Lung (tissue), 12 donors: ENCODE results near the gene CREB5. TPM values are rescaled to one million over a fixed set of nuclear protein-coding genes. Genes with fewer than 3 reads are reported as not detected.

Experiments used
- ATAC-seq: fragments of 200-7000 bp; cut with Tn5 transposase; one replicate; pipeline ENCODE4 v1.9.1; 2020; ENCODE audit warnings: moderate number of reproducible peaks; ENCODE audit not compliant: insufficient read depth, low FRiP score
- DNase-seq, 3 donors: peaks; one replicate each; pipeline ENCODE4 v3.0.0-alpha.2; 2013 to 2017
- H3K27ac ChIP-seq, 2 donors: one replicate each; pipeline ENCODE4 v1.5.1; 2013; ENCODE audit warnings: mild to moderate bottlenecking in 2 of 2, moderate library complexity in 2 of 2, control low read depth in 1 of 2, inconsistent platforms in 1 of 2, low read depth in 1 of 2, low read length in 1 of 2
- H3K27me3 ChIP-seq, 3 donors: one replicate each; pipeline ENCODE4 v1.5.1; 2013; ENCODE audit warnings: low read length in 2 of 3; ENCODE audit not compliant: control insufficient read depth in 3 of 3, insufficient read depth in 3 of 3
- H3K36me3 ChIP-seq, 4 donors: one replicate each; pipeline ENCODE4 v1.5.1; 2013; ENCODE audit warnings: low read length in 4 of 4, mild to moderate bottlenecking in 1 of 4, moderate library complexity in 1 of 4; ENCODE audit not compliant: control insufficient read depth in 4 of 4, insufficient read depth in 4 of 4
- H3K4me1 ChIP-seq, 5 donors: one replicate each; pipeline ENCODE4 v1.5.1; 2013; ENCODE audit warnings: low read length in 5 of 5, mild to moderate bottlenecking in 2 of 5, moderate library complexity in 1 of 5; ENCODE audit not compliant: control insufficient read depth in 5 of 5, insufficient read depth in 5 of 5
- H3K4me3 ChIP-seq: one replicate; pipeline ENCODE4 v1.5.1; 2013; ENCODE audit warnings: mild to moderate bottlenecking, control low read depth, moderate library complexity
- H3K9ac ChIP-seq, 2 donors: one replicate each; pipeline ENCODE4 v1.5.1; 2013; ENCODE audit warnings: low read length in 2 of 2, control low read depth in 1 of 2; ENCODE audit not compliant: insufficient read depth in 1 of 2
- H3K9me3 ChIP-seq, 4 donors: one replicate each; pipeline ENCODE4 v1.5.1; 2013; ENCODE audit warnings: low read length in 3 of 4, mild to moderate bottlenecking in 1 of 4, moderate library complexity in 1 of 4; ENCODE audit not compliant: control insufficient read depth in 4 of 4, insufficient read depth in 3 of 4
- WGBS, 2 donors: extraction: QIAGEN DNeasy Blood & Tissue Kit; methylation state at CpG; one replicate each; pipeline ENCODE4 v1.1.7; 2013; 5-methylcytosine and 5-hydroxymethylcytosine counted together
- polyA plus RNA-seq, 2 donors: library from polyadenylated mRNA; stranded (reverse); fragments of 200-250 nt; gene quantifications; one replicate each; pipeline ENCODE4 v1.2.1, GENCODE V29; 2013
- total RNA-seq, 2 donors: library from RNA; depleted of rRNA in 1 of 2; stranded (reverse); fragments of >200 nt in 1 of 2; gene quantifications; one replicate each; pipeline ENCODE4 v1.2.1, GENCODE V29; 2014 to 2021
- TF ChIP-seq, protein P1 (sequence below): IDR thresholded peaks from 2 replicates; pipeline ENCODE4 v1.5.1; 2012; ENCODE audit warnings: mild to moderate bottlenecking; ENCODE audit errors: control extremely low read depth, extremely low read depth
- donor health status: control.
- donor health status: control.
- donor health status: Bipolar disorder and iron deficiency.
- donor health status: healthy.
- donor health status: DM: yes; HTN: yes; CAD: no.

Gene CREB5
- total and polyA plus RNA-seq, 4 donors: 2.7 to 23.1 (median 9.6) TPM

DNA sequence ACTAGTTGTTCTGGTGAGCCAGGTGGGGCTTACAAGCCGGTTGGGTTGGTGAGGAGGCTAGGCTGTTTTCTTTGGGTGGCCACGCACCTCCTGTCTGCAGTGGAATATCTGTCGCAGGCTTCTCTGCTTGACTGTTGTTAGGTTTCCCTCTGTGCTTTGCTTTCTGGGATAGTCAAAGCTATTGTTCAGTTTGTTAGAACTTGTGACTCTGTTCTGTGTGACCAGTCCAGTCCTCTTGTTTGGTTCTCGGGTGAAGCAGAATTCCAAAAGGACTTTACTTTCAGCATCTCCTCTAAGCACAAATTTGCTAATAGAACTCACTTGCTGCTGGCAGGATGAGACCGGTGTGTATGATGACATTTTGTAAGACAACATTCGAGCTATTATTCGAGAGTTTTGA lies 105.3 kb downstream of the CREB5 start:
- no peak overlapping the region for H3K27ac ChIP-seq
- H3K4me3 ChIP-seq: no peak overlapping the region
- TF ChIP-seq, protein P1, sequence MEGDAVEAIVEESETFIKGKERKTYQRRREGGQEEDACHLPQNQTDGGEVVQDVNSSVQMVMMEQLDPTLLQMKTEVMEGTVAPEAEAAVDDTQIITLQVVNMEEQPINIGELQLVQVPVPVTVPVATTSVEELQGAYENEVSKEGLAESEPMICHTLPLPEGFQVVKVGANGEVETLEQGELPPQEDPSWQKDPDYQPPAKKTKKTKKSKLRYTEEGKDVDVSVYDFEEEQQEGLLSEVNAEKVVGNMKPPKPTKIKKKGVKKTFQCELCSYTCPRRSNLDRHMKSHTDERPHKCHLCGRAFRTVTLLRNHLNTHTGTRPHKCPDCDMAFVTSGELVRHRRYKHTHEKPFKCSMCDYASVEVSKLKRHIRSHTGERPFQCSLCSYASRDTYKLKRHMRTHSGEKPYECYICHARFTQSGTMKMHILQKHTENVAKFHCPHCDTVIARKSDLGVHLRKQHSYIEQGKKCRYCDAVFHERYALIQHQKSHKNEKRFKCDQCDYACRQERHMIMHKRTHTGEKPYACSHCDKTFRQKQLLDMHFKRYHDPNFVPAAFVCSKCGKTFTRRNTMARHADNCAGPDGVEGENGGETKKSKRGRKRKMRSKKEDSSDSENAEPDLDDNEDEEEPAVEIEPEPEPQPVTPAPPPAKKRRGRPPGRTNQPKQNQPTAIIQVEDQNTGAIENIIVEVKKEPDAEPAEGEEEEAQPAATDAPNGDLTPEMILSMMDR: no peak
- no peaks in the 10 kb centered on the region for H3K9me3 ChIP-seq
- peaks cover 0 to 9% (median 0%) of the 10 kb centered on the region in 5 donors for H3K4me1 ChIP-seq
- DNase-seq: no peak
- 95% methylated on average over 7 of the region's 7 CpGs for WGBS, 2 donors
- no peaks in the 10 kb centered on the region for H3K27me3 ChIP-seq
- no peak for ATAC-seq
- H3K9ac ChIP-seq: no peak overlapping the region
- no peaks in the 10 kb centered on the region for H3K36me3 ChIP-seq

DNA sequence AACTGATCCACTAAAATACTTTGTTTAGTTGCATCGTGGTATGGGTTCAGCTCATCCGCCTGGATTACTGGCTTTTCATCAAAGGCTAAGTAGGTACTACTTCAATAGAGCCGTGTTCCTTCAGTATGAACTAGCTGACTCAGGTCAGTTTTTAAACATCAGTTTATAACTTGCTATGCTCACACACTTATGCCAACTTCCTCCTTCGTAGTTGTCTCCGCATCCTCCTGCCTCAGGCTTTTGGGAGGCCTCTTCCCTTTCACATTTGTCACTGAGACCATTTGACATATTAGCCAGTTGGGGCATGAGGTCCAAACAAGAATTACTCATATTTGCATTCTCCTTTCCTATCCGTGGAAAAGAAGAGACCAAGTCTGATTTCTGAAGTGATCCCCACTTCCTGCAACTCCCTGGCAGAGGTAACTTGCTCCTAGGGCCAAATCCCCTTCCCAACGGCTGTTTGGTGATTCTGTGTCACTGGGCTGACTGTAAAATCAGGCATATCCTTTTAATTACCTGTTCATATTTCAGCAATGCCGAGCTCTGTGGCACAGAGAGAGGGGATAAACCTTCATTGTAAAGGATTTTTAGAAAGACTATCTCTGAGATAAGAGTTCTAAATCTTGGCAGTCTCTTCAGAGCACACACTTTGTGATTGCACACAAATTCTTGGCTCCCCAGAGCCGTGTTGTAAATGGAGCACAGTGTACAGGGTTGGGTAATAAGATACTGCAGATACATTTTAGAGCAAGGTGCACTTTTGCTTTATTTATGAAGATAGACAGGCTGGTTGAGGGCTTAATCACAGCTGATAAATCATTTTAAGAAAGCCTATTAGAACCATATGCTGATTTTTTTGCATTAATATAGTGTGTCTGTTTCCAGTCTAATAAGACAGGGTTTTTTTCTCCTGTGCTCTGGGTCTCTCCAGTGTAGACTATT lies 108.0 kb downstream of the CREB5 start:
- H3K4me3 ChIP-seq: no peak overlapping the region
- TF ChIP-seq, protein P1: no peak
- peaks cover 0 to 9% (median 0%) of the 10 kb centered on the region in 5 donors for H3K4me1 ChIP-seq
- H3K27ac ChIP-seq: no peak overlapping the region
- H3K27me3 ChIP-seq: no peaks in the 10 kb centered on the region
- DNase-seq (peak in 1 of 3 donors; percentile 49), ATAC-seq (no peak)
- H3K36me3 ChIP-seq: no peaks in the 10 kb centered on the region
- WGBS, 2 donors: 26 to 37% methylated on average over 9 of the region's 9 CpGs
- H3K9me3 ChIP-seq: no peaks in the 10 kb centered on the region
- H3K9ac ChIP-seq: no peak overlapping the region

DNA sequence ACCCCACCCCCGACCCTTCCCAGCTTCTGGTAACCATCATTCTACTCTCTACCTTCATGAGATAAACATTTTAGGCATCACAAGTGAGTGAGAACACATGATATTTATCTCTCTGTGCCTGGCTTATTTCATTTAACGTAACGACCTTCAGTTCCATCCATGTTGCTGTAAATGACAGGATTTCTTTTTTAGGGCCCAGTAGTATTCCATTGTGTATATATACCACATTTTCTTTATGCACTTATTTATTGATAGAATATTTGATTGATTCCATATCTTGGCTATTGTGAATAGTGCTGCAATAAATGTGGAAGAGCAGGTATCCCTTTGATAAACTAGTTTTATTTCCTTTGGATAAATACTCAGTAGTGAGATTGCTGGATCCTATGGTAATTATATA lies 112.7 kb downstream of the CREB5 start:
- H3K36me3 ChIP-seq: no peaks in the 10 kb centered on the region
- 61 to 87% methylated on average over 3 of the region's 3 CpGs for WGBS, 2 donors
- DNase-seq: no peak
- no peak overlapping the region for H3K4me3 ChIP-seq
- peaks cover 0 to 12% (median 5%) of the 10 kb centered on the region in 5 donors for H3K4me1 ChIP-seq
- no peaks in the 10 kb centered on the region for H3K27me3 ChIP-seq
- TF ChIP-seq, protein P1: no peak
- peaks cover 0 to 2% (median 0%) of the 10 kb centered on the region in 4 donors for H3K9me3 ChIP-seq
- H3K27ac ChIP-seq: no peak overlapping the region
- ATAC-seq: no peak
- no peak overlapping the region for H3K9ac ChIP-seq
